Glomerular visceral epithelial cell (primary cell): ENCODE results near the gene RAB11FIP5.
"Not testable (repeated sequence)": the region's sequence is repeated elsewhere in the genome, so short reads cannot be mapped to it uniquely, and the experiment has no call there.

ENCODE experiments used
- DNase-seq: peaks from one replicate; pipeline ENCODE4 v3.0.0-alpha.2; 2016; ENCODE audit errors: extremely low spot score

Gene RAB11FIP5, protein sequence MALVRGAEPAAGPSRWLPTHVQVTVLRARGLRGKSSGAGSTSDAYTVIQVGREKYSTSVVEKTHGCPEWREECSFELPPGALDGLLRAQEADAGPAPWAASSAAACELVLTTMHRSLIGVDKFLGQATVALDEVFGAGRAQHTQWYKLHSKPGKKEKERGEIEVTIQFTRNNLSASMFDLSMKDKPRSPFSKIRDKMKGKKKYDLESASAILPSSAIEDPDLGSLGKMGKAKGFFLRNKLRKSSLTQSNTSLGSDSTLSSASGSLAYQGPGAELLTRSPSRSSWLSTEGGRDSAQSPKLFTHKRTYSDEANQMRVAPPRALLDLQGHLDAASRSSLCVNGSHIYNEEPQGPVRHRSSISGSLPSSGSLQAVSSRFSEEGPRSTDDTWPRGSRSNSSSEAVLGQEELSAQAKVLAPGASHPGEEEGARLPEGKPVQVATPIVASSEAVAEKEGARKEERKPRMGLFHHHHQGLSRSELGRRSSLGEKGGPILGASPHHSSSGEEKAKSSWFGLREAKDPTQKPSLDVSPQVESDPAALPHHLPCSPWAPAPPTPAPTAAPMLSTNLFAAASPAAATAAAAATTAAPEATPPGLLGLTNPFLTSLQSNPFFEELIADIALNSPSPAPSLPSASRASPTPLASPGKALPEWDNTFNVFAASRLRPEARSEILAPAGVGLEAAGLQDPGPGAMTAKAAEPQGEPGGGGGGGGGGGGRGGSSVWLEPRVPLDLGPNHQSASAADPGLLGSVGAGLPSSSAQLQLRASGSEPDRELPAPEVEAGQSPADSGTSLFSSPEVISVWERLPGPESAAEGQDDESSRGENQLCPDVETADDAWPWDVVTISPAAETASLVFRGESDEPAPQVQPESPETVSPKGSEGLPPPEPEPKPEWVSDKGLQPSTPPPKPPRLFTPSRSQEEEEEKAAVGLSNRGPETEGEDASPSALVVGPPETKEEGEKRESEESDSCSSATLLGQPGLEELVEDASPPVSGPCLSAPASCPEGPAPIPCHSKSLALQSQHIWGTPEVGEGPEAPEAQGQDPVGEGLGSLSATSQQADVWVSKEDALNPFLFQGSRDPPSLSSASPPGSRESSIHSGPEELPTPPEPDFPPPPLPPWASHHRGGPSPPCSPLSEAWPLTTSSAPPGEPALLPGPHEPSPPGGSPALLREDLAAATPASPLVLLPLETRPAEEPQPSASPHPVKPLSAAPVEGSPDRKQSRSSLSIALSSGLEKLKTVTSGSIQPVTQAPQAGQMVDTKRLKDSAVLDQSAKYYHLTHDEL (N-terminal part only)

DNA sequence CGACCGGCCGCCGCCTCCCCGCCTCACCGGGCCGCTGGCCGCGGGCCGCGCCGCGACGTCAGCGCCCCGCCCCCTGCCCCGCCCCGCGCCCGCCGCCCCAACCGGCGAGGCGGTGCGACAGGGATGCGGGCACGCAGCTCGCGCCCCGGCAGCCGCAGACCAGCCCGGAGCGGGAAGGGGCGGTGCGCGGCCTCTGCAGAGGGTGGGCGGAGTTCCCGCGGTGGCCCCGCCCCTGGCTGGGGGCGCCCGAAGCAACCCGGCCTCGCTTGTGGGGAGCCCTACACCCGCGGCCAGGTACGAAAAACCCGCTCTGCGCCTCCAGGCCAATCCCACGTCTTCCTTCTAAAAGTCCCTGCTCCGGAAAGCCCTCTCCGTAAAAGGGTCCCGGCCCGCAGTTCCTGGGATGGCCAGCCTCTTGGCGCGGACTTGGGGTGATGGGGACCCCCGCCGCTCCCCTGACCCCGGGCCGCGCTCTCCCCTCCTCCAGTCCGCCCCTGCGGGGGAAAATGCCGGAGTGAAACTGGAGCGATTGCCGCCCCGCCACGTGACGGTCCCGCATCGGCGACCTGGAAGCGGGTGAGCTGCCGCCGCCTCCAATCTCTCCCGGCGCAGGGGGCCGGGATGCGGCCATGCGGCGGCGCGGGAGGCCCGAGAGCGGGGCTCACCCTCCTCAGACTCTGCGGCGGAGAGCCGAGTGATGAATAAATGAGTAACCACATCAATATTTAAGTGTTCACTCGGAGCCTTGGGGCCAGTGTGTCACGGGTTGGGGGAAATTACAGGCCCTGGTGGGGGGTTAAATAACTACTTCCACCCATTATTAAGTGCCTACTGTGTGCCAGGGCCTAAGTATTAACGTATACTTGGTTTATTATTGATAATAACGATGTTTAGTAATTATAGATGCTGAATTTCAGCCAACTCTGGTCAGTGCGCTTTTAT is at the start of gene RAB11FIP5:
Gene RAB11FIP5 (minus strand): TSS at position 36 of the 942 bp plus-strand sequence. CDS start 171 bp downstream, outside the sequence.
- peak; percentile 81 for DNase-seq

DNA sequence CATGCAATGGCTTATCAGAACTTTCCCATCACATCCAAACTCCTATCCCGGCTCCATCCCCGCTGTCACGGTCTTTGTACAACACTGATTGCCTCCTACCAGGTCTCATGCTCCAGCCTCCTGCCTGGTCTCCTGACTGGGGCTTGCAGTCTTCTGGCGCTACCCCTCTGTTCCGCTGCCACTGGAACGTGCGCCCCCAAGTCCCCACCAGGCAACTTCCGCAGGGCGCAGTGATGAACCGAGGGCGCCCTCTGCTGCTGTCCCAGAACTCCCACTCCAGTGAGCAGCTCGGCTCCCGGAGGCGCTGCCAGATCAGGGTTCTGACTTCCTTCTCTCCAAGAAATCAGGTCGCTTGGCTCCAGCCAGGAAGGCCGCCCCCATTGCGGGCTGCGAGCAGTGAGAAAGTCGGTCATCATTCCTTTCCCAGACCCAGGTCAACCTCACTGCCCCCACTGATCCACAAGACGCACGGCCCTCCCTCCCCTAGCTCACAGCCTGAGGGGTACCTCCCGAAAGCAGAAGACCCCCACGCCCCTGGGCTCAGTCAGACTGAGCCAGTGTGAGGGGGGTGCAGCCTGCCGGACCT is 43.9 kb upstream of the RAB11FIP5 start:
- DNase-seq, result peak; percentile 64

DNA sequence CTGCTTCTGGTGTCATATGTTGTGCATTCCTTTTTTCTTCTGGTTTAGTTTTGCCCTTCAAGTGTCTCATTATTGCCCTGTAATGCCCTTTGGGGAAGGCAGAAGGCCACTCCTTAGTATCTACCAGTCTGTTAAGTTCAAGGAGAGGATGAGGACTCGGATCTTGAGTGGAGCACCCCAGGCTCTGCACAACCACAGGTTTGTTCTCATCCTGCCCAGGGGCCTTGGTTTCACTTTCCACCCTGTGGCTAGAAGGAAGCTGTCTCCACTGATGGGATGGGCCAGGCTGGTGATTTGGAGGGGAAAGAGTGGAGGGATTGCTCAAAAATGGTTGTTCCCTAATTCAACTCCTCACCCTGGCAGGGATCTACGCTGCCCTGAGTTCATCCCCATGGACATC is 30.2 kb upstream of the RAB11FIP5 start:
- no peak for DNase-seq

DNA sequence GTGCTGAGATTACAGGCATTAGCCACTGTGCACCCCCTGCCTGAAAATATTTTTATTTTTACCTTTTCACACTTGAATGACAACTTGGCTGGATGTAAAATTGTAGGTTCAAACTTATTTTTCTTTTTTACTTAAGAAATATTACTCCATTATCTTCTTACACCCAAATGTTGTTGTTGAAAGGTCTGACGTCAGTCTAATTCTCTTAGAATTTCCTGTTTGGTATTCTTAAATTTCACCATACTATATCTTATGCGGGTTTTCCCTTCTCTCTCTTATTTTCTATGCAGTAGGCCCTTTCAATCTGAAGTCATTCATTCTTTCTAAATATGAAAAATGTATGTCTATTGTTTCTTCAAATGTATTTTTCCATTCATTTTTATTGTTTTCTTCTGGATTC is 29.1 kb upstream of the RAB11FIP5 start:
- DNase-seq, result no peak

DNA sequence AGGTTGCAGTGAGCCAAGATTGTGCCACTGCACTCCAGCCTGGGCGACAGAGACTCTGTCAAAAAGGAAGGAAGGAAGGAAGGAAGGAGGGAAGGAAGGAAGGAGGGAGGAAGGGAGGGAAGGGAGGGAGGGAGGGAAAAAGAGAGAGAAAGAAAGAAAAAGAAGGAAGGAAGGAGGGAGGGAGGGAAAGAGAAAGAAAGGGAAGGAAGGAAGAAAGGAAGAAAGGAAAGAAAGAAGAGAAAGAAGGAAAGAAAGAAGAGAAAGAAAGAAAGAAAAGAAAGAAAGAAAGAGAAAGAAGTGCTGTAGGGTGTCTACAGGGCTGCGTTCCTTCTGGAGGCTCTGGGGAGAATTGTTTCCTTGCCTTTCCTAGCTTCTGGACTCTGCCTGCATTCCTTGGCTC is 22.5 kb upstream of the RAB11FIP5 start:
- DNase-seq, result no peak

DNA sequence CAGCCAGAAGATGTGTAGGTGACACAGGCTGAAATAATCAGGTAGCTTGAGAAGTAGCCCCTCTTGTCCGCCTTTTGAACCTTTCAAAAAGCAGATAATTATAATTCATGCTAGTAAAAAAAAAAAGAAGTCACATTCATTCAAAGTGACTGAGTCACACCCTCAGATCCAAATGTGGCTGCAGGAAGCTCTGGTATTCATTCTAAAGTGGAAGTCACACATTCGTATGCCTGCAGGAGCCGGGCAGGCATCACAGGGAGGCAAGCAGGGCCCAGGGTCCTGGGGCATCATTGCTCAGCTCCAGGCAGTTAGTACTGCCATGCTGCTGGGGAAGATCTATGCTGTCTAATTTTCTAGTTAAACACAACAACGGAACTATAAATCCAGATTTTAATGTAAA is 21.7 kb upstream of the RAB11FIP5 start:
- DNase-seq, result no peak

DNA sequence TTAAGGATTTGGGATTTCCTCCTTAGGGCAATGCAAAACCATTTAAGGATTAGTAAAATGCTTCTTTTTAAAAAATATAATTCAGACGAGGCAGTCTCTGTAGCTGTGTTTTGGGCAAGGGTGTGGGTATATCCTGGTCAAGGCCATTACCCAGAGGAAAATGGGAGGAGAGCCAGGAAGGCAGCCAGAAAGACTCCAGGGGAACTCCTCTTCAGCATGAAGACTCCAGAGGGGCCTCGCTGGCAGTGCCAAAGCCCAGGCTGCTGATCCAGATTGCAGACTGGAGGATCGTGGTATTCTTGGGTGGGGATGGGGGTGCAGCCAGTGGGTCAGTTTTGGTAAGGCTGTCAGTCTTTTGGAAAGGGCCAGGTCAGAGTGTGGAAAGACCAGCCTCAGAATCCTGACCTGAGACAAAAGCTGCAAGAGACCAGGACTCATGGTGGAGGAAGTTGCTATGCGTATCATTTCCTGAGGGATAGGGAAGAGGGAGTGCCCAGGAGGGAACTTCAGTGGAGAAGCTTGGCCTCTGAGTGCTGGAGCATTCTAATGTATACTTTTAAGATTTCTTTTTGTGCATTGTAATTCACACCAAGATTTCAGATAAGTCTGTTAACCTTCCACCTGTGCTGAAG is 20.9 kb upstream of the RAB11FIP5 start:
- no peak for DNase-seq

DNA sequence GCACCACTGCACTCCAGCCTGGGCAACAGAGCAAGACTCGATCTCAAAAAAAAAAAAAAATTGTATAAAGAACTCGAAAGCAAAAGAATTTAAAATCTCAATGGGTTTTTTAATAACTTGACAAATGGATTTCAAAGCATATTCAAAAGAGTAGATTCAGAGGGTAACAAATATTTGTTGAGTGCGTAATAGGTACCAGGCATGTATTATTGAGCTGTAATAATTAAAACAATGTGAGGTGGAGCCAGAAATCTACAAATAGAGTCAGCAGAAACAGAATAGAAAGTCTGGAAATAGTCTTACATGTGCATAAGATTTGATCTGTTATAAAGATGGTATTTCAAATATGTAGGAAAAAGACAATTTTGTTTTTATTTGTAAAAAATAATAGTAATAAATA is 19.1 kb upstream of the RAB11FIP5 start:
- no peak for DNase-seq

DNA sequence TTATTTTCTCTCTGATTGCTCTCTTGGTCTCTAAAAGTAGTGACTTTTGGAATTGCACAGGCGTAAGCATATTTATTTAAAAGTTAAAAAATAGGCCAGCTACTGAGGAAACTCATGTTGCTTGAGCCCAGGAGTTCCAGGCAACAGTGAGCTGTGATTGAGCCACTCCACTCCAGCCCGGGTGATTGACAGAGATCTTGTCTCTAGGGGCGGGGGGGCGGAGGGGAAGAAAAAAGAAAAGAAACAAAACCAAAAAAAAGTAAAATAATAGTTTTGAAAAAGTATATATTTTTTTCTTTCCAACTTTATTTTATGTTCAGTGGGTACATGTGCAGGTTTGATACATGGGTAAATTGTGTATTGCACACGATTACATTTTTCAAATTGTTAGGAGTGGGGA is 18.0 kb upstream of the RAB11FIP5 start:
- no peak for DNase-seq

DNA sequence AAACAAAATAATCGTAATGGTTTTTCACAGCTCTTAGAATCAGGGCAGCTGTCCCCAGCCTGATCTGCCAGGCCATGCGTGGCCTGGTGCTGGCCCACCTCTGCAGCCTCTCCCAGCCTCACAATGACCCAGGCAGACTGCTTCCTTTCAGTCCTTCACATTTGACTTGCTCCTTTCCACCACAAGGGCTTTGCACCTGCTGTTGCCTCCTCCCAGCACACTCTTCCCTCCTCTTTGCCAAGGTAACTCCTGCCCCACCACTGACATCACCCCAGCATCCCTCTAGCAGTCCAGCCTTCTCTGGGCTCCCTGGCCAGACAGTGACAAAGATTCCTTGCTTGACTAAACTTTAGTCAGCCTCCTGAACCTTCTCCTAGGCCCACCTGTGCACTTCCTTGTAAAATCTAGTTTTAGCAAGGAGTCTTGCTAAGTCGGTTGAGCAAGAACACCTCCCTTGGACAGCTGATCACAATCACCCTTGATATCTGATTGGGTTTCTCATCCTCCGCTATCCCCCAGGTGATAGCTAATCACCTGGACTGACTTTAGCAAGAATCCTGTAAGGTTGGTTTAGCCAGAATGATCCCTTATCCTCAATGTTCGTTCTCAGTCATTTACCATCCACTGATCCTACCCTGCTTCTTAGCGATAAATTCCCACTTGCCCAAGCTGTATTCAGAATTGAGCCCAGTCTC is 16.2 kb upstream of the RAB11FIP5 start:
- DNase-seq, result no peak

DNA sequence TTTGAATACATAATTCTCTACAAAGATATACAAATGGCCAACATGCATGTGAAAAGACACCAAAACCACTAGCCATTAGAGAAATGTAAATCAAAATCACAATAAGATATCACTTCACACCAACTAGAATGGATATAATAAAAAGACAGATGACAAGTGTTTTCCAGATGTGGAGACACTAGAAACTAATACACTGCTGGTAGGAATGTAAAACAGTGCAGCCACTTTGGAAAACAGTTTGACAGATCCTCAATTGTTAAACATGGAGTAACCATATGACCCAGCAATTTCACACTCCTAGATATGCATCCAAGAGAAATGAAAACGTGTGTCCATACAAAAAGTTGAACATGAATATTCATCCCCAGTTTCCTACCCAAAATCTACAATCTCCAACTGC is 9.8 kb upstream of the RAB11FIP5 start:
- no peak for DNase-seq

DNA sequence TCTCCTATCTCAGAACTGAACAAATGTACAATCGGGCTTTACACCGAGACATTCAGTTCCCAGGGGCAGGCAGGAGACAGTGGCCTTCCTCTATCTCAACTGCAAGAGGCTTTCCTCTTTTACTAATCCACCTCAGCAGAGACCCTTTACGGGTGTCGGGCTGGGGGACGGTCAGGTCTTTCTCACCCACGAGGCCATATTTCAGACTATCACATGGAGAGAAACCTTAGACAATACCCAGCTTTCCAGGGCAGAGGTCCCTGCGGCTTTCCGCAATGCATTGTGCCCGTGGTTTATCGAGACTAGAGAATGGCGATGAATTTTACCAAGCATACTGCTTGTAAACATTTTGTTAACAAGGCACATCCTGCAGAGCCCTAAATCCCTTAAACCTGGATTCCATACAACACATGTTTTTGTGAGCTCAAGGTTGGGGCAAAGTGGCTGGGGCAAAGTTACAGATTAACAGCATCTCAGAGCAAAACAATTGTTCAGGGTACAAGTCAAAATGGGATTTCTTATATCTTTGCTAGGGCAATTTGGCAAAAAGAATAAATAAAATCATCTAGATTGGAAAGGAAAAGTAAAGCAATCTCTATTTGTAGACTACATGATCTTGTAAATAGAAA is 7.0 kb upstream of the RAB11FIP5 start:
- not testable (repeated sequence) for DNase-seq

DNA sequence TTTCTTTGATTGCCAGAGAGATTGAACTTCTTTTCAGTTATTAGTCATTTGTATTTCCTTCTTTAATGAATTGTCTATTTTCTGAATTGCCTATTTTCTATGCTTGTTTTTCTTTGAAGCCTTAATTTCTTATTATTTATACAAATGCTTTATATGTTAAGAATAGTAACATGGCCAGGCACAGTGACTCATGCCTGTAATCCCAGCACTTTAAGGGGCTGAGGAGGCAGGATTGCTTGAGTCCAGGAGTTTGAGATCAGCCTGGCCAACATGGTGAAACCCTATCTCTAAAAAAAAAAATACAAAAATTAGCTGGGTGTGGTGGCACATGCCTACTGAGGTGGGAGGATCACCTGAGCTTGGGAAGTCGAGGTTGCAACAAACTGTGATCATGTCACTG is 4.7 kb upstream of the RAB11FIP5 start:
- DNase-seq, result no peak

DNA sequence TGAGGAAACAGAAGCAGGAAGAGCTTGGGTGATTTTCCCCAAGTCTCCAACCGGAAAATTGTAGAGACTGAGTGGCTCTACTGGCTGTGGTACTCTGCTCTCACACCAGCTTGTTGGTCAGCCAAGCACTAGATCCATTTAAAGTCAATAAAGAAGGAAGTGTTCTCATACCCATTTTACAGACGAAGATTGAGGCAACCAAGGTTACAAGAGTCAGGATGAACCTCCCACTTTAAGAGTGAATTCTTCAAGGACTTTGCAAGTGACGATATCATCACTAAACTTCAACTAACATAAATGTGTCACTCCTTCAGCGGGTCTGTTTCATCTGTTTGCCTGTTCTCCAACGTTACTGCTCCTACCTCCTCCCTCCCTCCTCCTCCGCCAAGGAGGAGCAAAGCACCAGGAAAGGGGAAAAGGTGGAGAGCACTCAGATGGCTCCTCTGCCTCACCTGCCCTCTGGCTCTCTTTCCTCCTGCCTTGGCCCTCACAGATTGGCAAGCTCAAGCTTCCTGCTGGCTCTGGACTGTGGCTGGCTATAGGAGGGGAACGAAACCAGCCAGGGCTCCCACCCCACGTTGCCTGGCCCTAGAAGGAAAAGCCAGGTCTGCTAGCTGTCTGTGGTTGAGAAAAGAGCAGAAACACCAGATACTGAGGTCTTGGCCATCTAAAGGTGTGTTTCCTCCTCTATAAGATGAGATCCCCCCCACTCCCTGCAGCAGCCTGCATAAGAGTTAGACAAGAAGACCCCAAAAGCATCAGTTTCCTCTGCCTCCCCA is 3.6 kb upstream of the RAB11FIP5 start:
- no peak for DNase-seq

DNA sequence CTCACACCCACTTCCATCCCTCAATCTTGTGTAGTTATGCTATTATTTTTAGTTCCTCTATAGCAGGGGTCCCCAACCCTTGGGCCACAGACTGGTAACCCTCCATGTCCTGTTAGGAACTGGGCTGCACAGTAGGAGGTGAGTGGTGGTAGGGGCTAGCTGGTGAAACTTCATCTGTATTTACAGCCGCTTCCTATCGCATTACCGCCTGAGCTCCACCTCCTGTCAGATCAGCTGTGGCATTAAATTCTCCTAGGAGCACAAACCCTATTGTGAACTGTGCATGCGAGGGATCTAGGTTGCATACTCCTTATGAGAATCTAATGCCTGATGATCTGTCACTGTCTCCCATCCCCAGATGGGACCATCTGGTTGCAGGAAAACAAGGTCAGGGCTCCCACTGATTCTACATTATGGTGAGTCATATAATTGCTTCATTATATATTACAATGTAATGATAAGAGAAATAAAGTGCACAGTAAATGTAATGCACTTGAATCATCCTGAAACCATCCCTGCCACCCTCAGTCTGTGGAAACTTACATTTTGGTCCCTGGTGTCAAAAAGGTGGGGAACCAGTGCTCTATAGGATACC is 1.6 kb upstream of the RAB11FIP5 start:
- DNase-seq, result no peak

DNA sequence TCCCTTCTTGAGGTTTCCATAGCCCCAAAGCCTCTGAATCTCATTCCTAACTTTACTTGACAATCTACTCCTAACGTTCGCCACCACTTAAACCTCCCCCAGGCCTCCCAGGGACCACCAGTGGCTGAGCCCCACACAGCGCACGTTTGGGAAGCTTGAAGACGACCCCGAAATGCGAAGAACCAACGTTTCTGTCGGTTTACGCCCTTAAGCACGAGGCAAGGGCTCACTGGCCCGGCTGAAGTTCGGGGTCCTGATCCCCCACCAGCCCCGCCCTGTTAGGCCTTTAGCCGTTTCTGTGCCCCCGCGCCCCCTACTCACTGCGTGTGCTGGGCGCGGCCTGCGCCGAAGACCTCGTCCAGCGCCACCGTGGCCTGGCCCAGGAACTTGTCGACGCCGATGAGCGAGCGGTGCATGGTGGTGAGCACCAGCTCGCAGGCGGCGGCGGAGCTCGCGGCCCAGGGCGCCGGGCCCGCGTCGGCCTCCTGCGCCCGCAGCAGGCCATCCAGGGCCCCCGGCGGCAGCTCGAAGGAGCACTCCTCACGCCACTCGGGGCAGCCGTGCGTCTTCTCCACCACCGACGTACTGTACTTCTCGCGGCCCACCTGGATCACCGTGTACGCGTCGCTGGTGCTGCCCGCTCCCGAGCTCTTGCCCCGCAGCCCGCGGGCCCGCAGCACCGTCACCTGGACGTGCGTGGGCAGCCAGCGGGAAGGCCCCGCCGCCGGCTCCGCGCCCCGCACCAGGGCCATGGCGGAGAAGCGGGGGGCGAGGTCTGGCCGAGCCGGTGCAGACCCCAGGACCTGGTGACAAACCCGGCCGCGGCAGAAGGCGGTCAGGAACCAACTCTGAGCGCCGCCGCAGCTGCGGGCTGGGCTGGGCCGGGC is 479 bp downstream of the RAB11FIP5 start:
- DNase-seq, result peak; percentile 28
